IPS-15b (cell line): ENCODE results near the gene PDE3B.
"Not testable (repeated sequence)": the region's sequence is repeated elsewhere in the genome, so short reads cannot be mapped to it uniquely, and the experiment has no call there.

Experiments used
- H3K27me3 ChIP-seq: one replicate; pipeline ENCODE4 v1.6.1; 2013; ENCODE audit warnings: low read length; ENCODE audit not compliant: control insufficient read depth, insufficient read depth
- H3K36me3 ChIP-seq: one replicate; pipeline ENCODE4 v1.6.1; 2013; ENCODE audit warnings: low read length; ENCODE audit not compliant: control insufficient read depth, insufficient read depth
- H3K4me1 ChIP-seq: one replicate; pipeline ENCODE4 v1.6.1; 2013; ENCODE audit warnings: mild to moderate bottlenecking, low read length; ENCODE audit not compliant: control insufficient read depth, insufficient read depth
- H3K4me3 ChIP-seq: one replicate; pipeline ENCODE4 v1.5.1; 2013; ENCODE audit warnings: low read depth, low read length
- H3K9ac ChIP-seq: one replicate; pipeline ENCODE4 v1.6.1; 2013; ENCODE audit warnings: low read depth, mild to moderate bottlenecking, low read length
- H3K9me3 ChIP-seq: one replicate; pipeline ENCODE4 v1.6.1; 2013; ENCODE audit warnings: mild to moderate bottlenecking, low read length; ENCODE audit not compliant: control insufficient read depth, insufficient read depth

The PDE3B gene

DNA sequence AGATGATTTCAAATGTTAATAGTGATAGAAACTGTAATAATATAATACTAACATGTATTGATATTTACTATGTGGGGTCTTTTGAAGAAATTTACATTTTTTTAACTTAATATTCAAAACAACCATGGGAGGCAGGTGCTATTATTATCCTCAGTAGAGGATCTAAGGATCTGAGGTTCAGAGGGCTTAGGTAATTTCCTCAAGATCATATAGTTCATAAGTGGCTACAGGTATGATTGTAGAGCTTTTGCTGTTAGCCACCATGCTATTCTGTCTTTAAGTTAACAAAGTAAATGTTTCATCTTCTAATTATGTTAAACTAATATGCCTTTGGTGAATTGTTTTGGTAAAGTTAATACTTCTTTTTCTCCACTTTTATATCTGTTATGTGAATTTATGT lies 83.6 kb downstream of the PDE3B start:
- H3K36me3 ChIP-seq: no peaks in the 10 kb centered on the region
- no peak overlapping the region for H3K4me3 ChIP-seq
- H3K9ac ChIP-seq: no peak overlapping the region
- H3K4me1 ChIP-seq: no peaks in the 10 kb centered on the region
- no peaks in the 10 kb centered on the region for H3K27me3 ChIP-seq
- H3K9me3 ChIP-seq: no peaks in the 10 kb centered on the region

- no peaks in the 10 kb centered on the region for H3K9me3 ChIP-seq
- no peaks in the 10 kb centered on the region for H3K36me3 ChIP-seq
- no peak overlapping the region for H3K4me3 ChIP-seq
- H3K4me1 ChIP-seq: no peaks in the 10 kb centered on the region
- H3K27me3 ChIP-seq: no peaks in the 10 kb centered on the region
- H3K9ac ChIP-seq: no peak overlapping the region
Measured at GRCh38 chr11:14727746-14728145, 84.1 kb downstream of the PDE3B start.

- not testable (repeated sequence) for H3K36me3 ChIP-seq, H3K4me1 ChIP-seq, H3K27me3 ChIP-seq, H3K4me3 ChIP-seq, H3K9ac ChIP-seq, H3K9me3 ChIP-seq
Measured at GRCh38 chr11:14740539-14740938, 96.9 kb downstream of the PDE3B start.

DNA sequence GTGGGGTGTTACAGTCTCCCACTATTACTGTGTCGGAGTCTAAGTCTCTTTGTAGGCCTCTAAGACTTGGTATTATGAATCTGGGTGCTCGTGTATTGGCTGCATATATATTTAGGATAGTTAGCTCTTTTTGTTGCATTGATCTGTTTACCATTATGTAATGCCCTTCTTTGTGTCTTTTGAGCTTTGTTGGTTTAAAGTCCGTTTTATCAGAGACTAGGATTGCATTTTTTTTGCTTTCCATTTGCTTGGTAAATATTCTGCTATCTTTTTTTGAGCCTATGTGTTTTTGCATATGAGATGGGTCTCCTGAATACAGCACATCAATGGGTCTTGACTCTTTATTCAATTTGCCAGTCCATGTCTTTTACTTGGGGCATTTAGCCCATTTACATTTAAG lies 97.6 kb downstream of the PDE3B start:
- Histone ChIP-seq H3K9ac (no peak overlapping the region), H3K36me3 (no peaks in the 10 kb centered on the region), H3K4me1 (no peaks in the 10 kb centered on the region), H3K27me3 (no peaks in the 10 kb centered on the region), H3K9me3 (no peaks in the 10 kb centered on the region), H3K4me3 (no peak overlapping the region)

DNA sequence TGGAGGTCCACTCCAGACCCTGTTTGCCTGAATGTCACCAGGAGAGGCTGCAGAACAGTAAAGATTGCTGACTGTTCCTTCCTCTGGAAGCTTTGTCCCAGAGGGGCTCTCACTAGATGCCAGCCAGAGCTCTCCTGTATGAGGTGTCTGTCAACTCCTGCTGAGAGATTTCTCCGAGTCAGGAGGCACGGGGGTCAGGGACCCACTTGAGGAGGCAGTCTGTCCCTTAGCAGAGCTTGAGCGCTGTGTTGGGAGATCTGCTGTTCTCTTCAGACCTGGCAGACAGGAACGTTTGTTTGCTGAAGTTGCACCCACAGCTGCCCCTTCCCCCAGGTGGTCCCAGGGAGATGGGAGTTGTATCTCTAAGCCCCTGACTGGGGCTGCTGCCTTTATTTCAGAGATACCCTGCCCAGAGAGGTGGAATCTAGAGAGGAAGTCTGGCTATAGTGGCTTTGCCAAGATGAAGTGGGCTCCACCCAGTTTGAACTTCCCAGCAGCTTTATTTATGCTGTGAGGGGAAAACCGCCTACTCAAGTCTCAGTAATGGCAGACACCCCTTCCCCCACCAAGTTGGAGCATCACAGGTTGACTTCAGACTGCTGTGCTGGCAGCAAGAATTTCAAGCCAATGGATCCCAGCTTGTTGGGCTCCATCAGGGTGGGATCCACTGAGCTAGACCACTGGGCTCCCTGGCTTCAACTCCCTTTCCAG lies 99.4 kb downstream of the PDE3B start:
- Histone ChIP-seq H3K4me3 (no peak overlapping the region), H3K9me3 (no peaks in the 10 kb centered on the region), H3K27me3 (no peaks in the 10 kb centered on the region), H3K9ac (no peak overlapping the region), H3K4me1 (no peaks in the 10 kb centered on the region), H3K36me3 (no peaks in the 10 kb centered on the region)

DNA sequence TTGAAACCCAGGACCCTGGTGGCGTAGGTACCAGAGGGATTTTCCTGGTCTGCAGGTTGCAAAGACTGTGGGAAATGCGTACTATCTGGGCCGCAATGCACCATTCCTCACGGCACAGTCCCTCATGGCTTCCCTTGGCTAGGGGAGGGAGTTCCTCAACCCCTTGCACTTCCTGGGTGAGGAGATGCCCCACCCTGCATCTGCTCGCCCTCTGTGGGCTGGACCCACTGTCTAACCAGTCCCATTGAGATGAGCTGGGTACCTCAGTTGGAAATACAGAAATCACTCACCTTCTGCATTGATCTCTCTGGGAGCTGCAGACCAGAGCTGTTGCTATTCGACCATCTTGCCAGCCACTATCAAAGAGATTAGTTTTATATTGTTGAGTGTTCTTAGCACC lies 100.1 kb downstream of the PDE3B start:
- H3K9ac ChIP-seq, H3K4me1 ChIP-seq, H3K27me3 ChIP-seq, H3K9me3 ChIP-seq, H3K4me3 ChIP-seq, H3K36me3 ChIP-seq: not testable (repeated sequence)

- Histone ChIP-seq H3K9me3 (no peaks in the 10 kb centered on the region), H3K36me3 (no peaks in the 10 kb centered on the region), H3K4me3 (no peak overlapping the region), H3K4me1 (no peaks in the 10 kb centered on the region), H3K27me3 (no peaks in the 10 kb centered on the region), H3K9ac (no peak overlapping the region)
Measured at GRCh38 chr11:14746857-14747395, 103.3 kb downstream of the PDE3B start.

- no peaks in the 10 kb centered on the region for H3K27me3 ChIP-seq
- H3K36me3 ChIP-seq: no peaks in the 10 kb centered on the region
- no peak overlapping the region for H3K9ac ChIP-seq
- no peaks in the 10 kb centered on the region for H3K9me3 ChIP-seq
- no peak overlapping the region for H3K4me3 ChIP-seq
- no peaks in the 10 kb centered on the region for H3K4me1 ChIP-seq
Measured at GRCh38 chr11:14748090-14748489, 104.5 kb downstream of the PDE3B start.

- Histone ChIP-seq H3K4me3 (no peak overlapping the region), H3K9me3 (no peaks in the 10 kb centered on the region), H3K4me1 (no peaks in the 10 kb centered on the region), H3K27me3 (no peaks in the 10 kb centered on the region), H3K9ac (no peak overlapping the region), H3K36me3 (no peaks in the 10 kb centered on the region)
Measured at GRCh38 chr11:14750911-14751310, 107.3 kb downstream of the PDE3B start.

DNA sequence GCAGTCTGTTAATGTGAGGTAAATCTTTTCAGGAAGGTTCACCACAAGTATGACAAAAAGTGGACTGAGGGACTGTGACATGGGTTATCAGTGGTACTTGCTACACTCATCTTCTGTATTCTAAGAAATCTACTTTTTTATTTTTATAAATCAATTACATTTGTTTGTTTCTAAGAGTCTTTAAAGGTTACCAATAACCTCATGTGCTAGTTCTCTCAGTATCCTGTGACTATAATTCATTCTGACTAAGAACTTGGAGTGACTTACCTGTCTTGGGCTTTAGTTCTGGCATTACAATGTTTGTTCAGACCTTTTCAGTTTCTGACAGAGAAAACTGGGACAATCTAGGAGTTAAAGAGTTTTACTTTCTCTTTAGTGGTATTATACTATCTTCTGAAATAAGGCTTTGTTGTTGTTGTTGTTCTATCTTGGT lies 108.4 kb downstream of the PDE3B start:
- H3K9ac ChIP-seq: no peak overlapping the region
- H3K36me3 ChIP-seq: no peaks in the 10 kb centered on the region
- no peaks in the 10 kb centered on the region for H3K4me1 ChIP-seq
- no peaks in the 10 kb centered on the region for H3K27me3 ChIP-seq
- no peak overlapping the region for H3K4me3 ChIP-seq
- H3K9me3 ChIP-seq: no peaks in the 10 kb centered on the region

DNA sequence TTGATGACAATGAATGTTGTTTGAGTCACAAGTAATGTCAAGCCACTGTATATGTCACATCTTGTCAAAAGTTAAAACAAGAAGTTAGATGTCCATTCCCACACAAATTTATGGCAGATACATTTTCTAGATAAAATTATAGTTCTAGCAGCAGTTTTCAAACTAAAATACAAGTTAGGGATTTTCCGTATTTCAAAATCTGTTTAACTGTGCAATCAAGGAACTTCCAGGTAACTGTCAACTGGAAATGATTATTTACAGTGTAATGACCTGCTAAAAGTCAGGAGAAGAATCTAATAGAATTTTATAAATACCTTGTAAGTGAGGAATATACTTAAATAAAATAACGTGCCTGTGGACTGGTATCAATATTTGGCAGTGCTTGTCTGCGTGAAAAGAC lies 111.5 kb downstream of the PDE3B start:
- Histone ChIP-seq H3K9me3 (no peaks in the 10 kb centered on the region), H3K27me3 (no peaks in the 10 kb centered on the region), H3K36me3 (no peaks in the 10 kb centered on the region), H3K4me3 (no peak overlapping the region), H3K4me1 (no peaks in the 10 kb centered on the region), H3K9ac (no peak overlapping the region)

DNA sequence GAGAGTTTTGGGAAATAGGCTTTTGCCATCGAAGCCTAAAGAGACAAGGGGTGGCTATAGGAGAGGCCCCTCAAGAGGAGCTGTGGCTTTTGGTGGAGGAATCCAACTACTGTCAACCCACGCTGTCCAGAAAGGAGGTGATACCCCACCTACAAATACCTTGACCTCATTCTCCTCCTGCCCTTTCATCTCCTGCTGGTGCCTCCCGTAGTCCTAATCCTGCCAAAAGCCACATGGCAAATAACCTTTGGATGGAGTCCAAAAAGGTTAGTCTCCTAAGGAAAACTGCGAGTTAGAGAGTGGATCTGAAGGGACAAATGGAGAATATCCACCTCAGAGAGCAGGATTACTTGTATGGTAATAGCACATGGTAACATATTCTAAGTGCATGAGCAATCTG lies 112.7 kb downstream of the PDE3B start:
- Histone ChIP-seq H3K36me3 (no peaks in the 10 kb centered on the region), H3K9me3 (no peaks in the 10 kb centered on the region), H3K27me3 (no peaks in the 10 kb centered on the region), H3K9ac (no peak overlapping the region), H3K4me3 (no peak overlapping the region), H3K4me1 (no peaks in the 10 kb centered on the region)
